Dendritic cell treated with granulocyte-macrophage colony-stimulating factor and Interleukin-4, amounts not matched to agents 40 ng/mL and 50 ng/mL, for 4 days (primary cell): ENCODE data around the gene SLC35B2.
"Not testable (repeated sequence)": the region's sequence is repeated elsewhere in the genome, so short reads cannot be mapped to it uniquely, and the experiment has no call there.

Experiments used
- H3K27ac Mint-ChIP-seq: one replicate; pipeline ENCODE4 v1.8.0; 2022; ENCODE audit warnings: mild to moderate bottlenecking, mixed read lengths
- H3K27me3 Mint-ChIP-seq: one replicate; pipeline ENCODE4 v1.8.0; 2022; ENCODE audit warnings: mild to moderate bottlenecking, mixed read lengths
- H3K36me3 Mint-ChIP-seq: one replicate; pipeline ENCODE4 v1.8.0; 2022; ENCODE audit warnings: low read depth, mixed read lengths
- H3K4me1 Mint-ChIP-seq: one replicate; pipeline ENCODE4 v1.8.0; 2022; ENCODE audit warnings: low read depth, mixed read lengths
- H3K4me3 Mint-ChIP-seq: one replicate; pipeline ENCODE4 v1.8.0; 2022; ENCODE audit warnings: mild to moderate bottlenecking, moderate library complexity, mixed read lengths
- H3K9me3 Mint-ChIP-seq: one replicate; pipeline ENCODE4 v1.8.0; 2022; ENCODE audit warnings: mixed read lengths
- intact Hi-C: fragments of 100-400 bp; cut with micrococcal nuclease; formaldehyde crosslinking; loops from one replicate; pipeline ENCODE4 v1.15.0; 2022

The SLC35B2 gene

GRCh38 chr6:44235269-44235668, 22.1 kb downstream of the SLC35B2 start:
- peak overlapping the region; percentile 18 for H3K27ac Mint-ChIP-seq
- H3K9me3 Mint-ChIP-seq = no peaks in the 10 kb centered on the region
- no peak overlapping the region for H3K4me3 Mint-ChIP-seq
- H3K36me3 Mint-ChIP-seq = no peaks in the 10 kb centered on the region
- no peaks in the 10 kb centered on the region for H3K27me3 Mint-ChIP-seq
- H3K4me1 Mint-ChIP-seq = peaks cover 70% of the 10 kb centered on the region
- intact Hi-C loops = no loop called here

GRCh38 chr6:44234101-44235025, 23.0 kb downstream of the SLC35B2 start:
- H3K36me3 Mint-ChIP-seq = no peaks in the 10 kb centered on the region
- H3K4me1 Mint-ChIP-seq = peaks cover 74% of the 10 kb centered on the region
- H3K27ac Mint-ChIP-seq = peak overlapping the region; percentile 68
- no peaks in the 10 kb centered on the region for H3K9me3 Mint-ChIP-seq
- H3K4me3 Mint-ChIP-seq = no peak overlapping the region
- no peaks in the 10 kb centered on the region for H3K27me3 Mint-ChIP-seq
- intact Hi-C loops = no loop called here

GRCh38 chr6:44233567-44234100, 23.7 kb downstream of the SLC35B2 start:
- intact Hi-C loops = no loop called here
- H3K4me3 Mint-ChIP-seq = no peak overlapping the region
- H3K36me3 Mint-ChIP-seq = no peaks in the 10 kb centered on the region
- no peaks in the 10 kb centered on the region for H3K27me3 Mint-ChIP-seq
- H3K27ac Mint-ChIP-seq = peak overlapping the region; percentile 68
- no peaks in the 10 kb centered on the region for H3K9me3 Mint-ChIP-seq
- H3K4me1 Mint-ChIP-seq = peaks cover 78% of the 10 kb centered on the region

- Mint-ChIP-seq H3K4me1 (peaks cover 75% of the 10 kb centered on the region), H3K9me3 (no peaks in the 10 kb centered on the region), H3K27ac (peak overlapping the region; percentile 68), H3K4me3 (no peak overlapping the region), H3K36me3 (no peaks in the 10 kb centered on the region), H3K27me3 (no peaks in the 10 kb centered on the region)
- intact Hi-C loops = no loop called here
These were observed 24.4 kb downstream of the SLC35B2 start for GRCh38 chr6:44232676-44233566.

- H3K9me3 Mint-ChIP-seq, intact Hi-C loops, H3K27me3 Mint-ChIP-seq, H3K4me3 Mint-ChIP-seq, H3K36me3 Mint-ChIP-seq: not testable (repeated sequence)
- Mint-ChIP-seq H3K27ac (peak overlapping the region; percentile 20), H3K4me1 (peaks cover 79% of the 10 kb centered on the region)
These were observed 25.9 kb downstream of the SLC35B2 start for GRCh38 chr6:44231426-44231825.

- Mint-ChIP-seq H3K9me3 (no peaks in the 10 kb centered on the region), H3K36me3 (no peaks in the 10 kb centered on the region), H3K27me3 (no peaks in the 10 kb centered on the region), H3K4me1 (peaks cover 85% of the 10 kb centered on the region), H3K27ac (peak overlapping the region; percentile 20), H3K4me3 (no peak overlapping the region)
- intact Hi-C loops = no loop called here
These were observed 27.2 kb downstream of the SLC35B2 start for GRCh38 chr6:44230034-44230675.

GRCh38 chr6:44229376-44230033, 27.8 kb downstream of the SLC35B2 start:
- Mint-ChIP-seq H3K9me3 (no peaks in the 10 kb centered on the region), H3K4me1 (peaks cover 85% of the 10 kb centered on the region), H3K36me3 (no peaks in the 10 kb centered on the region), H3K27ac (no peak overlapping the region), H3K4me3 (no peak overlapping the region), H3K27me3 (peaks cover 5% of the 10 kb centered on the region)
- intact Hi-C loops = no loop called here

GRCh38 chr6:44228836-44229235, 28.5 kb downstream of the SLC35B2 start:
- Mint-ChIP-seq H3K27me3 (peaks cover 11% of the 10 kb centered on the region), H3K4me1 (peaks cover 85% of the 10 kb centered on the region), H3K9me3 (no peaks in the 10 kb centered on the region), H3K36me3 (no peaks in the 10 kb centered on the region), H3K27ac (no peak overlapping the region), H3K4me3 (no peak overlapping the region)
- intact Hi-C loops = no loop called here

- peaks cover 83% of the 10 kb centered on the region for H3K4me1 Mint-ChIP-seq
- no peaks in the 10 kb centered on the region for H3K9me3 Mint-ChIP-seq
- no peaks in the 10 kb centered on the region for H3K36me3 Mint-ChIP-seq
- intact Hi-C loops = no loop called here
- peaks cover 12% of the 10 kb centered on the region for H3K27me3 Mint-ChIP-seq
- H3K4me3 Mint-ChIP-seq = no peak overlapping the region
- H3K27ac Mint-ChIP-seq = no peak overlapping the region
These were observed 28.9 kb downstream of the SLC35B2 start for GRCh38 chr6:44228433-44228832.

GRCh38 chr6:44228031-44228430, 29.3 kb downstream of the SLC35B2 start:
- peaks cover 13% of the 10 kb centered on the region for H3K27me3 Mint-ChIP-seq
- H3K27ac Mint-ChIP-seq = no peak overlapping the region

GRCh38 chr6:44227148-44227793, 30.1 kb downstream of the SLC35B2 start:
- Mint-ChIP-seq H3K27me3 (peaks cover 20% of the 10 kb centered on the region), H3K36me3 (no peaks in the 10 kb centered on the region), H3K4me1 (peaks cover 82% of the 10 kb centered on the region), H3K9me3 (no peaks in the 10 kb centered on the region), H3K27ac (peak overlapping the region; percentile 69), H3K4me3 (no peak overlapping the region)
- intact Hi-C loops = no loop called here

More at GRCh38 chr6:44228031-44228430, 29.3 kb downstream of the SLC35B2 start:
- H3K36me3 Mint-ChIP-seq = no peaks in the 10 kb centered on the region
- H3K4me3 Mint-ChIP-seq = no peak overlapping the region
- H3K4me1 Mint-ChIP-seq = peaks cover 82% of the 10 kb centered on the region
- intact Hi-C loops = no loop called here
- no peaks in the 10 kb centered on the region for H3K9me3 Mint-ChIP-seq

- Mint-ChIP-seq H3K9me3 (no peaks in the 10 kb centered on the region), H3K27ac (peak overlapping the region; percentile 69), H3K36me3 (no peaks in the 10 kb centered on the region), H3K4me3 (no peak overlapping the region), H3K4me1 (peaks cover 82% of the 10 kb centered on the region), H3K27me3 (peaks cover 20% of the 10 kb centered on the region)
- intact Hi-C loops = no loop called here
These were observed 30.8 kb downstream of the SLC35B2 start for GRCh38 chr6:44226368-44227147.
